Panc1 (cell line): ENCODE data around the gene DOCK4. TPM values are rescaled to one million over a fixed set of nuclear protein-coding genes. Genes with fewer than 3 reads are reported as not detected.

Source experiments
- ATAC-seq: fragments of 200-7000 bp; cut with Tn5 transposase; 2 replicates; pipeline ENCODE4 v1.9.1; 2020; ENCODE audit warnings: mild to moderate bottlenecking, moderate library complexity
- BruUV-seq: library from RNA; stranded (reverse); fragments of 400-500 nt; replicated peaks from 2 replicates; lab custom pipeline; 2021; lab: Mats Ljungman, UMichigan
- CTCF ChIA-PET: fragments of 300-600 bp; sonication (Branson Sonifier 250); formaldehyde crosslinking; loops from one replicate; lab custom pipeline; 2022; ENCODE audit warnings: antibody characterized with exemption; lab: Charles Lee
- POLR2A ChIA-PET: fragments of 300-600 bp; sonication (Branson Sonifier 250); formaldehyde crosslinking; loops from one replicate; lab custom pipeline; 2022; ENCODE audit warnings: antibody characterized with exemption; lab: Charles Lee
- DNase-seq: peaks from one replicate; pipeline ENCODE4 v3.0.0-alpha.2; 2010; ENCODE audit warnings: low read depth, low spot score
- H3K27ac ChIP-seq: 2 replicates; pipeline ENCODE4 v1.5.1; 2011; ENCODE audit warnings: mild to moderate bottlenecking, low read length, inconsistent platforms
- H3K27me3 ChIP-seq: fragments of 200-500 bp; sonication (Bioruptor generic); 2 replicates; pipeline ENCODE4 v1.6.0; 2014; ENCODE audit warnings: low read length, inconsistent platforms; ENCODE audit not compliant: control insufficient read depth, insufficient read depth
- H3K36me3 ChIP-seq: fragments of 200-500 bp; sonication (Bioruptor generic); 2 replicates; pipeline ENCODE4 v1.5.1; 2014; ENCODE audit warnings: inconsistent platforms, mild to moderate bottlenecking, low read length, moderate library complexity; ENCODE audit not compliant: control insufficient read depth, insufficient read depth
- H3K4me1 ChIP-seq: 2 replicates; pipeline ENCODE4 v1.5.1; 2011; ENCODE audit warnings: inconsistent platforms, mild to moderate bottlenecking, low read length, moderate library complexity; ENCODE audit not compliant: control insufficient read depth, insufficient read depth
- H3K4me3 ChIP-seq, 2 experiments: 2 replicates each; pipeline ENCODE4 v1.5.1; 2011 to 2012; ENCODE audit warnings: low read depth in 2 of 2, low read length in 2 of 2, mild to moderate bottlenecking in 2 of 2, inconsistent platforms in 1 of 2, moderate library complexity in 1 of 2
- H3K9me3 ChIP-seq: fragments of 200-500 bp; sonication (Bioruptor generic); 2 replicates; pipeline ENCODE4 v1.5.1; 2014; ENCODE audit warnings: low read depth, mild to moderate bottlenecking, inconsistent platforms, low read length, moderate library complexity; ENCODE audit not compliant: control insufficient read depth, insufficient read depth
- CTCF ChIP-seq: fragments of 450-650 bp; IDR thresholded peaks from 2 replicates; pipeline ENCODE4 v1.5.1; 2017; ENCODE audit warnings: mild to moderate bottlenecking
- POLR2AphosphoS5 ChIP-seq: IDR thresholded peaks from 2 replicates; pipeline ENCODE4 v1.6.1; 2012; ENCODE audit warnings: mild to moderate bottlenecking, low read depth, low read length, moderate library complexity
- REST ChIP-seq, 2 experiments: IDR thresholded peaks; 2 replicates each; pipeline ENCODE4 v1.6.1; 2011 to 2012; ENCODE audit warnings: low read depth in 2 of 2, control low read depth in 1 of 2, low read length in 1 of 2, mild to moderate bottlenecking in 1 of 2, moderate library complexity in 1 of 2; ENCODE audit not compliant: insufficient read depth in 1 of 2
- SIN3A ChIP-seq: IDR thresholded peaks from 2 replicates; pipeline ENCODE4 v1.6.1; 2012; ENCODE audit warnings: low read depth, mild to moderate bottlenecking, low read length, moderate library complexity, borderline replicate concordance; ENCODE audit not compliant: insufficient read depth
- TCF7L2 ChIP-seq: IDR thresholded peaks from 2 replicates; pipeline ENCODE4 v1.6.1; 2011; ENCODE audit warnings: mild to moderate bottlenecking, low read depth, low read length, inconsistent platforms
- in situ Hi-C: cut with HindIII; loops from 2 replicates; pipeline ENCODE4 v1.10.0; 2016; ENCODE audit warnings: low sequenced_read_pairs, low pct_unique_long_range_greater_than_20kb
- intact Hi-C: fragments of 100-400 bp; cut with micrococcal nuclease; formaldehyde crosslinking; loops from one replicate; pipeline ENCODE4 v1.10.0; 2022; ENCODE audit not compliant: unreplicated experiment
- total RNA-seq: library from RNA; stranded (reverse); gene quantifications from one replicate; pipeline ENCODE4 v1.2.1, GENCODE V29; 2021; ENCODE audit not compliant: unreplicated experiment

Gene DOCK4
- total RNA-seq, 1 experiment from 2014 or later: 10.8 TPM

GRCh38 chr7:111728635-111728995 lies 477.6 kb downstream of the DOCK4 start:
- POLR2A ChIA-PET: interaction anchor here (0.6 kb wide), 1 partner anchor 166 kb away, joined by 3 read pairs; no protein-coding TSS in a partner anchor
- H3K4me3 ChIP-seq: no peak overlapping the region
- H3K27ac ChIP-seq: no peak overlapping the region
- intact Hi-C loops (no loop called here), in situ Hi-C loops (no loop called here)
- H3K27me3 ChIP-seq: no peaks in the 10 kb centered on the region
- no peaks in the 10 kb centered on the region for H3K4me1 ChIP-seq
- DNase-seq (no peak), ATAC-seq (no peak)
- TF ChIP-seq CTCF: no peak
- TF ChIP-seq REST (IDR thresholded peaks at IDR 0.05; ENCODE audit: insufficient read depth in 1 of 2, low read depth in 2 of 2, low read length in 1 of 2): no peak
- no peak for TF ChIP-seq TCF7L2
- no peak for TF ChIP-seq SIN3A
- no peak for TF ChIP-seq POLR2AphosphoS5
- CTCF ChIA-PET: no interaction called here
- no peaks in the 10 kb centered on the region for H3K9me3 ChIP-seq
- BruUV-seq: no TSS peak
- H3K36me3 ChIP-seq: no peaks in the 10 kb centered on the region

GRCh38 chr7:111727905-111728634 lies 478.1 kb downstream of the DOCK4 start:
- in situ Hi-C loops (no loop called here), intact Hi-C loops (no loop called here)
- no peaks in the 10 kb centered on the region for H3K27me3 ChIP-seq
- CTCF ChIA-PET: no interaction called here
- POLR2A ChIA-PET: interaction anchor here (0.6 kb wide), 1 partner anchor 165 kb away, joined by 3 read pairs; no protein-coding TSS in a partner anchor
- no TSS peak for BruUV-seq
- H3K4me3 ChIP-seq: no peak overlapping the region
- no peak for ATAC-seq
- TF ChIP-seq REST (IDR thresholded peaks at IDR 0.05; ENCODE audit: insufficient read depth in 1 of 2, low read depth in 2 of 2, low read length in 1 of 2) (no peak), SIN3A (no peak), CTCF (no peak), TCF7L2 (no peak), POLR2AphosphoS5 (no peak)
- no peak overlapping the region for H3K27ac ChIP-seq
- H3K36me3 ChIP-seq: no peaks in the 10 kb centered on the region
- no peaks in the 10 kb centered on the region for H3K9me3 ChIP-seq
- no peaks in the 10 kb centered on the region for H3K4me1 ChIP-seq
- no peak for DNase-seq
